Measurements from ENCODE around the gene PPFIA3. TPM values are rescaled to one million over a fixed set of nuclear protein-coding genes. Genes with fewer than 3 reads are reported as not detected.

The PPFIA3 gene
- total RNA-seq, 1 donor from 2014 or later: 4.3 TPM

DNA sequence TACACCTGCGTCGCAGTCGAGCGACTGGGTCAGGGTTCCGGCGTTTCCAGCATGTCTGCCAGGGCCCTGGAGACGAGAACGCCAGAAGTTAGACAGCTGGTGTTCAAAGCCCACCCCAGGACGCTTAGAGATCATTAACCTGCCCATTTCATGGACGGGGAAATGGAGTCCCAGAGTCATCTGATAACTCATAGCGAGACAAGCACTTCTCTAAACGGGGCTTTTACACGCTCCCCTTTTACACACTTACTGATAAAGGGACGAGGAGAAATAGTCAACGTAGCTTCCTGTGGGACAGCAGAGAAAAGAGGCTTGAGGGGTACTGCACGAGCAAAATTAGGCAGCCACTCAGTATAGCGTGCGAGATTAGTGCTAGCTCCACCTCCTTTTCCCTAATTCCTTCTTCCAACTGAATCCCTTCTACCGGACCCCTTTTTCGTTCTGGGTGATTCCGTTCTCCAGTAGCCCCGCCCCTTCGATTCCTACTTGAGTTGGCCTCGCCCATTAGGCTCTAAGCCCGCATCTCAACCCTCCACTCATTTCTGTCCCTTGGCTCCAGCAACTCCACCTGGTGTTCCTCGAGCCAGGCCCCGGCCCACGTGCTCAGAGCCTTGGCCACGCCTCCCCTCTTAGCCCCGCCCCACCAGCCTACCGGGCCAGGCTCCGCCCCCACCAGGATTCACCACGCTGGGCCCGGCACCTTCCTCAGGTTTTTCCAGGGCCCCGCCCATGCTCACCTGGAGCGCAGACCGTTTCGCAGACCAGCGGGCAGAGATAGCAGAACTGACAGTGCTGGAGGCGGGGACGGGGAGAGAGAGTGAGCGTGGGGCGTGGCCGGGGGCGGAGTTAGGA lies 32.1 kb downstream of the PPFIA3 start:
- Histone ChIP-seq H3K4me1 (peaks cover 45% of the 10 kb centered on the region), H3K27me3 (ENCODE audit: low read depth) (no peaks in the 10 kb centered on the region), H3K4me3 (peak overlapping the region; percentile 90), H3K36me3 (no peaks in the 10 kb centered on the region), H3K27ac (no peak overlapping the region), H3K9me3 (no peaks in the 10 kb centered on the region)
- ATAC-seq (peak; percentile 57 to 71), DNase-seq (peak; percentile 88)
- intact Hi-C loops (cut with DNase I): no loop called here
- TF ChIP-seq, protein P1, sequence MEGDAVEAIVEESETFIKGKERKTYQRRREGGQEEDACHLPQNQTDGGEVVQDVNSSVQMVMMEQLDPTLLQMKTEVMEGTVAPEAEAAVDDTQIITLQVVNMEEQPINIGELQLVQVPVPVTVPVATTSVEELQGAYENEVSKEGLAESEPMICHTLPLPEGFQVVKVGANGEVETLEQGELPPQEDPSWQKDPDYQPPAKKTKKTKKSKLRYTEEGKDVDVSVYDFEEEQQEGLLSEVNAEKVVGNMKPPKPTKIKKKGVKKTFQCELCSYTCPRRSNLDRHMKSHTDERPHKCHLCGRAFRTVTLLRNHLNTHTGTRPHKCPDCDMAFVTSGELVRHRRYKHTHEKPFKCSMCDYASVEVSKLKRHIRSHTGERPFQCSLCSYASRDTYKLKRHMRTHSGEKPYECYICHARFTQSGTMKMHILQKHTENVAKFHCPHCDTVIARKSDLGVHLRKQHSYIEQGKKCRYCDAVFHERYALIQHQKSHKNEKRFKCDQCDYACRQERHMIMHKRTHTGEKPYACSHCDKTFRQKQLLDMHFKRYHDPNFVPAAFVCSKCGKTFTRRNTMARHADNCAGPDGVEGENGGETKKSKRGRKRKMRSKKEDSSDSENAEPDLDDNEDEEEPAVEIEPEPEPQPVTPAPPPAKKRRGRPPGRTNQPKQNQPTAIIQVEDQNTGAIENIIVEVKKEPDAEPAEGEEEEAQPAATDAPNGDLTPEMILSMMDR (IDR thresholded peaks at IDR 0.05): no peak

DNA sequence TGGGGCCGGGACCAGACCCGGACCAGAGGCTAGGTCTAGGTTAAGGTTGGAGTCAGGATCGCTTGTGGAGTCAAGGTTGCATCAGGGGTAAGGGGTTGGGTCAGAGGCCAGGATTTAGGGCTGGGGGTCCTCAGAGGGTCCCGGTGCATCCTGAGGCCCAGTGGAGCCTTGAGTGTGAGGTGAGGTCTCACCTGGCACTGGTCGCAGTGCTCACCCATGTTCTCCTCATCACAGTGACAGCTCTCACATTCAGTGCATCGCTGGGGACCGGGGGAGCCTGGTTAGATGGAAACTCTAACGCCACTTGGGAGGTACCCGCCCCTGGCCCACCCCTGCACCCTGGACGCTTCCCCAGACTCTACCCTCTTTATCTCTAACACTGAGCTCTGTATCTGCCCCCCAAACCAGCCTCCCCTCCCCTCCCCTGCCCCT lies 32.8 kb downstream of the PPFIA3 start:
- no peaks in the 10 kb centered on the region for H3K9me3 ChIP-seq
- TF ChIP-seq, protein P1 (IDR thresholded peaks at IDR 0.05): no peak
- no peaks in the 10 kb centered on the region for H3K36me3 ChIP-seq
- peak overlapping the region; percentile 6 for H3K4me3 ChIP-seq
- H3K27me3 ChIP-seq (ENCODE audit: low read depth): no peaks in the 10 kb centered on the region
- DNase-seq (no peak), ATAC-seq (no peak)
- no peak overlapping the region for H3K27ac ChIP-seq
- H3K4me1 ChIP-seq: peaks cover 43% of the 10 kb centered on the region
- intact Hi-C loops (cut with DNase I): no loop called here

DNA sequence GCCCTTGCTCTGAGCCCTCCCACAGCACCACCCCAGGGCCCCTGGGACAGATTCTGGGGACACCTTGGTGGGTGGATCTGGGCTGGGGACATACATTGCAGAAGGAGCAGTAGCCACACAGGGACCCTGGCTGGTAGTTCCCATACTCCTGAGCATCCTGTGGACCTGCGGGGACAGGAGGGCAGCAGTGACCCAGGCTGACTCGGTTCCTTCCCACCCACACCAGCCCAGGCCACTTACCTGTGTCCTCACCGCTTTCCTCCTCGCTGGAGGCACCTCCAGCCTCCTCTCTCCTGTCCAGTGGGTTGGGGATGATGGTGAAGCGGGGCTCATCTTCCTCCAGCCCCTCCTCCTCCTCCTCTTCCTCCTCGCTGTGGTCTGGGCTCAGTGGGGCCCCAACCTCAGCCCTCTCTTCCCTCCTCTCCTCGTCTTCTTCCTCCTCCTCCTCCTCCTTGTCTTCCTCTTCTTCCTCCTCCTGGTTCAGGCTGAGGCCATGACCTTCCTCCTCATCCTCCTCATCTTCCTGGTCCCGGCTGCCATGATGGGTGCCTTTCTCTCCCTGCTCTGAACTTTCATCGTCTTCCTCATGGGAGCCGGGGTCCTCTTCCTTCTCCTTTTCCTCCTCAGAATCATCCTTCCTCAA lies 33.9 kb downstream of the PPFIA3 start:
- no peak for ATAC-seq
- TF ChIP-seq, protein P1 (IDR thresholded peaks at IDR 0.05): no peak
- H3K4me1 ChIP-seq: peaks cover 41% of the 10 kb centered on the region
- no peaks in the 10 kb centered on the region for H3K27me3 ChIP-seq (ENCODE audit: low read depth)
- H3K9me3 ChIP-seq: no peaks in the 10 kb centered on the region
- no peak for DNase-seq
- H3K27ac ChIP-seq: no peak overlapping the region
- no peaks in the 10 kb centered on the region for H3K36me3 ChIP-seq
- no peak overlapping the region for H3K4me3 ChIP-seq
- intact Hi-C loops (cut with DNase I): no loop called here

DNA sequence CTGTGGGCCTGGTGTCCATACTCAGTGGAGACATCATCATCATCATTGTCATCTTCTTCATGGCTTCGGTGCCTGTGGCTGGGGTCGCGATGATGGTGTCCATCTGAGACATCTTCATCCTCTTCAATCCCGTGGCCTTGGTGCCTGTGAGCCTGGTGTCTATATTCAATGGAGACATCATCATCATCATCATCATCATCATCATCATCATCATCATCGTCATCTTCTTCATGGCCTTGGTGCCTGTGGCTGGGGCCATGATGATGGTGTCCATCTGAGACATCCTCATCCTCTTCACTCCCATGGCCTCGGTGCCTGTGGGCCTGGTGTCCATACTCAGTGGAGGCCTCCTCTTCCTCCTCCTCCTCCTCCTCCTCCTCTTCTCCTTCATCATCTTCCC lies 34.9 kb downstream of the PPFIA3 start:
- intact Hi-C loops (cut with DNase I): no loop called here
- Histone ChIP-seq H3K4me3 (no peak overlapping the region), H3K27ac (no peak overlapping the region), H3K4me1 (peaks cover 41% of the 10 kb centered on the region), H3K27me3 (ENCODE audit: low read depth) (no peaks in the 10 kb centered on the region), H3K9me3 (no peaks in the 10 kb centered on the region), H3K36me3 (no peaks in the 10 kb centered on the region)
- TF ChIP-seq, protein P1 (IDR thresholded peaks at IDR 0.05): no peak
- no peak for ATAC-seq
- DNase-seq: no peak

DNA sequence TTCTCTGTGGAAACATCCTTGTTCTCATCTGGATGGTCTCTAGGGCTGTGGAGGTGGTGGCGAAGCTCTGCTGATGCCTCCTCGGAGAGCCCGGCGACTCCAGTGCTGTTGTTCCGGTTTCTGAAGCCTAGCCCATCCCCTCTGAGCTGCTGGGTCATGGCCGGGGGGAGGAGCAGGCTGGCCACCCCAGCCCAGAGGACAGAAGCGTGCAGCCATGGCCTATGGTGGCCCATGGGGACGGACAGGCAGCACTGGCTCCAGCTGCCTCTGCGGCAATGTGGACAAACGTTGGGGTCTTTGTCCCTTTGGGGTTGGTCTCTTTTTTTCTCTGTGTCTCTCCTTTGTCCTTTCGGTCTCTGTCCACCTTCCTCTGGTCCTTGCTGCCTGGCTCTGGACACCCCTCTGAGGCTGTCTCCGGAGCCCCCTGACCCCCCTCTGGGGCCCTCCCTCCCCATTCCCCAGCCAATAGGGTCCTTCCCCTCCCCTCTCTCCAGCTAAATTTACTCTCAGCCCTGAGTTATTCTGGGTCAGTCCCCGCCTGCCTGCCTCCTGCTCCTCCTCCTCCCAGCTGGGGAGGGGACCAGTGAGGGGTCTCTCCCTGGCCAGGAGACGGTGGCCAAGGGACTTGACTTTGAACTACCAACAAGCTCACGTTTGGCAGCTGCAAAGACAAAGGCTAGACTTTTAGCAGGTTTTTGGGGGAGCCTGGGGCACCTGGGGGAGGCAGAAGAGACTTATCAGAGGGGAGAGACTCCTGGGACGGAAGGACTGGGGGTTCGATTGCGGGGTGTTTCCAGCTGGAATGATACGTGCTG lies 35.9 kb downstream of the PPFIA3 start, which contains the start of gene HRC:
Gene HRC, minus strand, starts transcription at position 392 of the 815 bp plus-strand sequence. Its CDS starts 159 bp downstream, at position 233.
- intact Hi-C loops (cut with DNase I): no loop called here
- no peaks in the 10 kb centered on the region for H3K36me3 ChIP-seq
- H3K27me3 ChIP-seq (ENCODE audit: low read depth): no peaks in the 10 kb centered on the region
- DNase-seq: no peak
- H3K4me1 ChIP-seq: peaks cover 37% of the 10 kb centered on the region
- no peak within 1 kb of the TSS for H3K27ac ChIP-seq
- H3K4me3 ChIP-seq: no peak within 1 kb of the TSS
- TF ChIP-seq, protein P1 (IDR thresholded peaks at IDR 0.05): no peak
- H3K9me3 ChIP-seq: no peaks in the 10 kb centered on the region
- ATAC-seq: no peak
